H1 (cell line): ENCODE results near the gene CADPS. TPM values are rescaled to one million over a fixed set of nuclear protein-coding genes. Genes with fewer than 3 reads are reported as not detected.
A peak's percentile ranks its signal among the peaks of the same experiment; 100 is the strongest.

ENCODE experiments used
- EZH2 ChIP-seq: fragments of 200-600 bp; sonication (generic); IDR thresholded peaks from 2 replicates; pipeline ENCODE4 v1.7.1; 2012; ENCODE audit warnings: low read depth, mild to moderate bottlenecking, moderate library complexity, low read length, inconsistent platforms; ENCODE audit not compliant: severe bottlenecking
- GTF2F1 ChIP-seq: IDR thresholded peaks from 2 replicates; pipeline ENCODE4 v1.6.1; 2012; ENCODE audit warnings: low read depth, low read length, improper control_type of control experiment, borderline replicate concordance
- HDAC6 ChIP-seq: IDR thresholded peaks from one replicate; pipeline ENCODE4 v1.7.1; 2012; ENCODE audit warnings: low read depth, mild to moderate bottlenecking, inconsistent platforms, low read length, moderate library complexity
- KDM1A ChIP-seq: fragments of 200-600, 300-600 bp; sonication (generic); IDR thresholded peaks from 2 replicates; pipeline ENCODE4 v1.7.1; 2016; ENCODE audit warnings: mild to moderate bottlenecking, low read length, borderline replicate concordance
- POU5F1 ChIP-seq: IDR thresholded peaks from 2 replicates; pipeline ENCODE4 v1.6.1; 2011; ENCODE audit warnings: low read depth, mild to moderate bottlenecking, low read length, moderate library complexity
- RFX5 ChIP-seq: IDR thresholded peaks from 2 replicates; pipeline ENCODE4 v1.6.1; 2011; ENCODE audit warnings: low read depth, low read length, improper control_type of control experiment, borderline replicate concordance
- SP1 ChIP-seq: IDR thresholded peaks from 2 replicates; pipeline ENCODE4 v1.6.1; 2011; ENCODE audit warnings: low read depth, low read length
- TAF7 ChIP-seq: optimal IDR thresholded peaks from 2 replicates; pipeline ENCODE3; 2011; ENCODE audit warnings: low read depth, mild to moderate bottlenecking, inconsistent platforms, low read length, moderate library complexity, borderline replicate concordance
- YY1 ChIP-seq: IDR thresholded peaks from 2 replicates; pipeline ENCODE4 v1.6.1; 2011; ENCODE audit warnings: low read depth, mild to moderate bottlenecking, low read length
- polyA plus RNA-seq, 7 experiments: library from polyadenylated mRNA; depleted of rRNA in 3 of 7; stranded (reverse) in 5 of 7; unstranded in 2 of 7; fragments of >200 nt in 5 of 7; fragments of 200-250 nt in 2 of 7; gene quantifications; 1 replicate in 5 of 7; 2 replicates in 1 of 7; 4 replicates in 1 of 7; pipeline versions ENCODE4 v1.2.1 to v1.2.3, GENCODE V29; 2011 to 2013; ENCODE audit warnings: missing spikeins in 2 of 7, mixed read lengths in 2 of 7
- total RNA-seq: library from RNA; stranded (reverse); fragmentation: NEBNext Ultra II Directional; extraction: Animal tissue kit (Norgen Biotek cat#: 25700); gene quantifications from 2 replicates; pipeline ENCODE4 v1.2.1, GENCODE V29; 2021

CADPS gene
- total and polyA plus RNA-seq, 2 of the 8 experiments (the other 6 are each of a cell fraction or from before 2014, with no cell fraction given): 7.1 to 10.2 TPM

- TF ChIP-seq POU5F1 (no peak), HDAC6 (no peak), RFX5 (peak; percentile 41; the same call in 1 of the 2 replicates), GTF2F1 (no peak), TAF7 (no peak), YY1 (peak; percentile 44; the same call in 1 of the 2 replicates), SP1 (peak; percentile 95), EZH2 (no peak), KDM1A (no peak)
Measured at GRCh38 chr3:62888180-62888579, 13.0 kb upstream of the CADPS start (continued).
